WTC11 (cell line): ENCODE results near the gene GLB1L2. TPM values are rescaled to one million over a fixed set of nuclear protein-coding genes. Genes with fewer than 3 reads are reported as not detected.

ENCODE experiments used
- ATAC-seq: fragments of 200-7000 bp; cut with Tn5 transposase; 2 replicates; pipeline ENCODE4 v1.10.0; 2021; ENCODE audit warnings: mild to moderate bottlenecking, moderate library complexity
- CTCF ChIA-PET: fragments of 300-600 bp; sonication (Branson Sonifier 250); formaldehyde crosslinking; loops from one replicate; lab custom pipeline; 2021; ENCODE audit warnings: antibody characterized with exemption; lab: Charles Lee
- POLR2A ChIA-PET: fragments of 350-600 bp; sonication (Branson Sonifier 250); formaldehyde crosslinking; loops from one replicate; lab custom pipeline; 2021; ENCODE audit warnings: antibody characterized with exemption; lab: Charles Lee
- DNase-seq: peaks from one replicate; pipeline ENCODE4 v3.0.0; 2021; ENCODE audit warnings: low spot score
- H3K27ac Mint-ChIP-seq: 2 replicates; pipeline ENCODE4 v1.8.0; 2021; ENCODE audit warnings: mixed read lengths
- H3K27me3 Mint-ChIP-seq: 2 replicates; pipeline ENCODE4 v1.8.0; 2021; ENCODE audit warnings: low read depth, mild to moderate bottlenecking, moderate library complexity, mixed read lengths
- H3K36me3 Mint-ChIP-seq: 2 replicates; pipeline ENCODE4 v1.8.0; 2021; ENCODE audit warnings: mixed read lengths
- H3K4me1 Mint-ChIP-seq: 2 replicates; pipeline ENCODE4 v1.8.0; 2022; ENCODE audit warnings: mixed read lengths
- H3K4me3 Mint-ChIP-seq: 2 replicates; pipeline ENCODE4 v1.8.0; 2021; ENCODE audit warnings: mild to moderate bottlenecking, moderate library complexity, mixed read lengths
- H3K9me3 Mint-ChIP-seq: 2 replicates; pipeline ENCODE4 v1.8.0; 2021; ENCODE audit warnings: mixed read lengths
- CREM ChIP-seq: sonication (generic); formaldehyde crosslinking; IDR thresholded peaks from 2 replicates; pipeline ENCODE4 v1.8.1; 2022; ENCODE audit warnings: mild to moderate bottlenecking, missing genetic modification reagents, moderate library complexity
- EMX1 ChIP-seq: fragments of 250-450 bp; sonication (Bioruptor Pico); IDR thresholded peaks from 2 replicates; pipeline ENCODE4 v1.8.0; 2021; ENCODE audit warnings: mild to moderate bottlenecking
- total RNA-seq: library from RNA; stranded (reverse); gene quantifications from 3 replicates; pipeline ENCODE4 v1.2.3, GENCODE V29; 2021
- TF ChIP-seq, protein P1 (sequence below): sonication (generic); formaldehyde crosslinking; IDR thresholded peaks from 2 replicates; pipeline ENCODE4 v1.8.1; 2023; ENCODE audit warnings: mild to moderate bottlenecking, missing genetic modification reagents, moderate library complexity
- TF ChIP-seq, protein P2 (sequence below): sonication (generic); formaldehyde crosslinking; IDR thresholded peaks from 2 replicates; pipeline ENCODE4 v1.8.1; 2023; ENCODE audit warnings: mild to moderate bottlenecking, missing genetic modification reagents

GLB1L2 gene
- total RNA-seq, 1 experiment from 2014 or later, result 6.0 TPM

DNA sequence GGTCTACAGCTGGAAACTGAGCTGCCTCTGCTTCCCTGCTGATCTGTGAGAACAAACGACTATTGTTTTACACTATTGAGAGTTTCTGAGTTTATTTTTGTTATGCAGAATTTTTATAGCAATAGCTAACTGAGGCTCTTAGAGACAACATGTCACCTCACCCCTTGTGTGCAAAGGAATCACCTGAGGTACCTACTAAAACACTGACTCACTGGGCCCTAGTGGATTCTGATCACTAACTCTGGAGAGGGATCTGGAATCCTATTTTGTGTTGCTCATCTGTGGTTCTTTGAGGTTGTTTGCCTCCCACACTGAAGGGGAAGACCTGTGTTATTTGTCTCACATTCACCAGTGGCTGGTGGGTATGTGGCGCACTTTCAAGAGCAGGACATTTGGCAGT is 93.6 kb downstream of the GLB1L2 start:
- no peaks in the 10 kb centered on the region for H3K9me3 Mint-ChIP-seq
- TF ChIP-seq, protein P1, sequence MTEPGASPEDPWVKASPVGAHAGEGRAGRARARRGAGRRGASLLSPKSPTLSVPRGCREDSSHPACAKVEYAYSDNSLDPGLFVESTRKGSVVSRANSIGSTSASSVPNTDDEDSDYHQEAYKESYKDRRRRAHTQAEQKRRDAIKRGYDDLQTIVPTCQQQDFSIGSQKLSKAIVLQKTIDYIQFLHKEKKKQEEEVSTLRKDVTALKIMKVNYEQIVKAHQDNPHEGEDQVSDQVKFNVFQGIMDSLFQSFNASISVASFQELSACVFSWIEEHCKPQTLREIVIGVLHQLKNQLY (CRISPR knock-in tag), result no peak
- TF ChIP-seq CREM (CRISPR knock-in tag) (no peak), EMX1 (no peak)
- TF ChIP-seq, protein P2, sequence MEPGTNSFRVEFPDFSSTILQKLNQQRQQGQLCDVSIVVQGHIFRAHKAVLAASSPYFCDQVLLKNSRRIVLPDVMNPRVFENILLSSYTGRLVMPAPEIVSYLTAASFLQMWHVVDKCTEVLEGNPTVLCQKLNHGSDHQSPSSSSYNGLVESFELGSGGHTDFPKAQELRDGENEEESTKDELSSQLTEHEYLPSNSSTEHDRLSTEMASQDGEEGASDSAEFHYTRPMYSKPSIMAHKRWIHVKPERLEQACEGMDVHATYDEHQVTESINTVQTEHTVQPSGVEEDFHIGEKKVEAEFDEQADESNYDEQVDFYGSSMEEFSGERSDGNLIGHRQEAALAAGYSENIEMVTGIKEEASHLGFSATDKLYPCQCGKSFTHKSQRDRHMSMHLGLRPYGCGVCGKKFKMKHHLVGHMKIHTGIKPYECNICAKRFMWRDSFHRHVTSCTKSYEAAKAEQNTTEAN (CRISPR knock-in tag), result no peak
- TF ChIP-seq, all 79 proteins: peak for 0
- no peaks in the 10 kb centered on the region; the same call in none of the 2 replicates for H3K27me3 Mint-ChIP-seq
- no peaks in the 10 kb centered on the region for H3K36me3 Mint-ChIP-seq
- CTCF ChIA-PET, result no interaction called here
- no peak overlapping the region for H3K4me3 Mint-ChIP-seq
- peaks cover 14% of the 10 kb centered on the region for H3K4me1 Mint-ChIP-seq
- H3K27ac Mint-ChIP-seq, result no peak overlapping the region
- POLR2A ChIA-PET, result no interaction called here
- no peak for ATAC-seq
- no peak for DNase-seq

Other genes with a start within 250 kb of the GLB1L2 start
- gene NCAPD3, start 108.0 kb upstream of the GLB1L2 start, total RNA-seq, result 46.5 to 63.0 TPM (median 49.1 TPM) in 3 replicates
- gene VPS26B, start 107.3 kb upstream of the GLB1L2 start, total RNA-seq, result 28.7 to 29.3 TPM (median 29.0 TPM) in 3 replicates
- gene THYN1, start 78.6 kb upstream of the GLB1L2 start, total RNA-seq, result 80.2 to 83.8 TPM (median 82.0 TPM) in 3 replicates
- gene ACAD8, start 78.4 kb upstream of the GLB1L2 start, total RNA-seq, result 49.4 to 55.2 TPM (median 51.9 TPM) in 3 replicates
- 34.6 to 50.2 TPM (median 35.9 TPM) in 3 replicates for gene GLB1L3, start 55.6 kb upstream of the GLB1L2 start, total RNA-seq
- 20.9 to 30.0 TPM (median 23.1 TPM) in 3 replicates for gene B3GAT1, start 80.3 kb downstream of the GLB1L2 start, total RNA-seq